A549 (cell line): ENCODE results near the gene ST3GAL5. TPM values are rescaled to one million over a fixed set of nuclear protein-coding genes. Genes with fewer than 3 reads are reported as not detected.
A peak's percentile ranks its signal among the peaks of the same experiment; 100 is the strongest.

Experiments used
- ATAC-seq, 2 experiments: fragments of 200-7000 bp in 1 of 2; fragments of >200 bp in 1 of 2; cut with Nextera tagmentation in 1 of 2; cut with Tn5 transposase in 1 of 2; 3 replicates each; pipeline versions ENCODE4 v1.8.0 to v1.9.1; 2018 to 2020; ENCODE audit warnings: mild to moderate bottlenecking in 1 of 2, moderate library complexity in 1 of 2
- CTCF ChIA-PET: fragments of 300-600 bp; sonication (Branson Sonifier 250); formaldehyde crosslinking; extraction: SDS; loops from one replicate; lab custom pipeline; 2021; ENCODE audit warnings: antibody characterized with exemption, inconsistent platforms; lab: Yijun Ruan, JAX
- POLR2A ChIA-PET: fragments of 350-600 bp; formaldehyde crosslinking; extraction: SDS; loops from one replicate; lab custom pipeline; 2021; ENCODE audit warnings: antibody characterized with exemption, inconsistent platforms; lab: Yijun Ruan, JAX
- DNase-seq, 2 experiments: peaks; one replicate each; pipeline versions ENCODE4 v3.0.0 to v3.0.0-alpha.2; 2011 to 2016; ENCODE audit warnings: low read depth in 1 of 2, low spot score in 1 of 2
- FAIRE-seq: peaks from 2 replicates; lab custom pipeline; 2011; peaks lifted over from hg19 to GRCh38; lab: Jason Lieb, UNC
- H3K27ac ChIP-seq, 2 experiments: fragments of >200 bp; sonication (Bioruptor Twin); formaldehyde crosslinking; 3 replicates each; pipeline ENCODE4 v1.5.1; 2016 to 2017
- H3K4me1 ChIP-seq: fragments of >200 bp; sonication (Bioruptor Twin); formaldehyde crosslinking; 3 replicates; pipeline ENCODE4 v1.6.1; 2016
- H3K4me2 ChIP-seq: fragments of >200 bp; sonication (Bioruptor Twin); formaldehyde crosslinking; 3 replicates; pipeline ENCODE4 v1.6.1; 2016
- H3K4me3 ChIP-seq: fragments of >200 bp; sonication (Bioruptor Twin); formaldehyde crosslinking; 3 replicates; pipeline ENCODE4 v1.5.1; 2016
- H3K9me3 ChIP-seq: fragments of >200 bp; sonication (Bioruptor Twin); formaldehyde crosslinking; 3 replicates; pipeline ENCODE4 v1.6.1; 2016
- CBX8 ChIP-seq: fragments of 200-600 bp; sonication (generic); IDR thresholded peaks from 2 replicates; pipeline ENCODE4 v1.6.1; 2016
- CEBPB ChIP-seq, 2 experiments: fragments of >200 bp in 1 of 2; sonication (Bioruptor Twin) in 1 of 2; formaldehyde crosslinking in 1 of 2; IDR thresholded peaks; 2 replicates each; pipeline ENCODE4 v1.6.1; 2012 to 2016
- CHD2 ChIP-seq: fragments of 150-350 bp; IDR thresholded peaks from 2 replicates; pipeline ENCODE4 v1.6.1; 2014; ENCODE audit warnings: low read length; ENCODE audit not compliant: partially characterized antibody
- EP300 ChIP-seq, 2 experiments: fragments of >200 bp; sonication (Bioruptor Twin); formaldehyde crosslinking; IDR thresholded peaks; 2 replicates in 1 of 2; 3 replicates in 1 of 2; pipeline ENCODE4 v1.6.1; 2016 to 2017
- ESRRA ChIP-seq: fragments of 150-350 bp; IDR thresholded peaks from 2 replicates; pipeline ENCODE4 v1.6.1; 2014; ENCODE audit warnings: mild to moderate bottlenecking, low read length, borderline replicate concordance
- HOXB13 ChIP-seq: fragments of 250-450 bp; sonication (Bioruptor Pico); IDR thresholded peaks from 2 replicates; pipeline ENCODE4 v1.5.0; 2020; ENCODE audit warnings: low read depth, mild to moderate bottlenecking, moderate library complexity
- POLR2AphosphoS2 ChIP-seq: conservative IDR thresholded peaks from 2 replicates; pipeline ENCODE4 v1.6.1; 2012; ENCODE audit warnings: low read length, improper control_type of control experiment, inconsistent platforms
- RFX5 ChIP-seq: fragments of 450-650 bp; IDR thresholded peaks from 2 replicates; pipeline ENCODE4 v1.7.1; 2014; ENCODE audit warnings: antibody characterized with exemption, mild to moderate bottlenecking, moderate library complexity
- TFCP2L1 ChIP-seq: fragments of 250-450 bp; sonication (Bioruptor Pico); IDR thresholded peaks from 2 replicates; pipeline ENCODE4 v1.5.0; 2021; ENCODE audit warnings: mild to moderate bottlenecking
- ZSCAN20 ChIP-seq: fragments of 250-450 bp; sonication (Bioruptor Pico); IDR thresholded peaks from 2 replicates; pipeline ENCODE4 v1.8.0; 2022; ENCODE audit warnings: mild to moderate bottlenecking, moderate library complexity
- WGBS: methylation state at CpG from one replicate; pipeline ENCODE4 v1.1.6; 2017; ENCODE audit errors: missing lambda C conversion rate; 5-methylcytosine and 5-hydroxymethylcytosine counted together
- polyA plus RNA-seq, 4 experiments: library from polyadenylated mRNA; depleted of rRNA in 3 of 4; stranded (reverse); fragments of >200 nt; fragmentation: RNase III in 1 of 4; extraction: RNeasy Plus Mini Kit Qiagen cat#74134 plus additional on column Dnase treatment in 1 of 4; gene quantifications; 2 replicates in 3 of 4; 3 replicates in 1 of 4; pipeline ENCODE4 v1.2.3, GENCODE V29; 2011 to 2017
- TF ChIP-seq, protein P1 (sequence below): IDR thresholded peaks from 2 replicates; pipeline ENCODE4 v1.6.1; 2012
- TF ChIP-seq, protein P2 (sequence below): fragments of 200-600 bp; sonication (generic); IDR thresholded peaks from 2 replicates; pipeline ENCODE4 v1.6.1; 2016; ENCODE audit warnings: antibody characterized with exemption, mild to moderate bottlenecking, moderate library complexity
- TF ChIP-seq, protein P3 (sequence below): fragments of >200 bp; sonication (Bioruptor Twin); formaldehyde crosslinking; IDR thresholded peaks from 3 replicates; pipeline ENCODE4 v1.6.1; 2016

The ST3GAL5 gene
- polyA plus RNA-seq, 2 of the 4 experiments (the other 2 are of a cell fraction), result 36.9 to 119 TPM

DNA sequence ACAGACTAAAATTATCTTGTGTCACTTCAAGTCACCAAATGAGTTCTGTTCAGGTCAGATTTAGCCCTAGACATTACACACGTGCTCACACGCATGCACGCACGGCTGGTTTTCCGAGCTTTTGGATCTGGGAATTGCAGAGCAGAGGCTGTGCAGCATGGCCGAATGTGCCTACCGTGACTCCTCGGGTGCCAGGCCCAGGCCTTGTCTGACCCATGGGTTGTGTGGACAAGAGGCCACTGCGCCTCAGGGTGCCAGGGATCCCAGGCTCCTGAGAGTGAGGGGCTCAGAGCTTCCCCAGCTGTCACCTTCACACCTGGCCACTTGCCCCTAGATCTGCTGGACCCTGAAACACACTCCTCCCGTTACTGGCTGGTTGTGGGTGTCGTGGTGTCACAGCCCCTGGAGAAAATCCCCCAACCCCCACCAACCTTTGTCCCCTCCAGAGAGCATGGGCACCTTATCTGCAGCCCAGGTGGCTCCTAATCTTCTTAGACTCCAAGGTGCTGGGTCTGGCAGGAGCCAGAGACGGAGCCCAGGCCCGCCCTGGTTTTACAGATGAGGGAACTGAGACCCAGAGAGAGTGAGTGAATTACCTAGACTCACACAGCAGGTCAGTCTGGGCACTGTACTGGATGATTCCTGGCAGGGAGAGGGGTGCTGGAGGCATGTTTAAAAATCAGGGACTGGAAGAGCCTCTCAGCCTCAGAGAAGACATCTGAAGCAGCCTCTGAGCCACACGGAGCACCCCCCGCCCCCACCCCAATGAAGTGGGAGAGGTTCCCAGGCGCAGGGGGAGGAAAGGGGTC lies 78.2 kb downstream of the ST3GAL5 start:
- H3K9me3 ChIP-seq, result no peaks in the 10 kb centered on the region
- DNase-seq (no peak), ATAC-seq (no peak), FAIRE-seq (no peak)
- POLR2A ChIA-PET, result no interaction called here
- WGBS, result 87% methylated on average over 16 of the region's 16 CpGs
- H3K4me3 ChIP-seq, result no peak overlapping the region
- H3K4me2 ChIP-seq, result no peak overlapping the region
- H3K27ac ChIP-seq, result peak overlapping the region; percentile 30 to 71; a peak in 4 of 6 replicates
- no peak for TF ChIP-seq CEBPB (IDR thresholded peaks at IDR 0.05)
- no peak for TF ChIP-seq EP300 (IDR thresholded peaks at IDR 0.05)
- no peak for TF ChIP-seq CHD2
- TF ChIP-seq, protein P1, sequence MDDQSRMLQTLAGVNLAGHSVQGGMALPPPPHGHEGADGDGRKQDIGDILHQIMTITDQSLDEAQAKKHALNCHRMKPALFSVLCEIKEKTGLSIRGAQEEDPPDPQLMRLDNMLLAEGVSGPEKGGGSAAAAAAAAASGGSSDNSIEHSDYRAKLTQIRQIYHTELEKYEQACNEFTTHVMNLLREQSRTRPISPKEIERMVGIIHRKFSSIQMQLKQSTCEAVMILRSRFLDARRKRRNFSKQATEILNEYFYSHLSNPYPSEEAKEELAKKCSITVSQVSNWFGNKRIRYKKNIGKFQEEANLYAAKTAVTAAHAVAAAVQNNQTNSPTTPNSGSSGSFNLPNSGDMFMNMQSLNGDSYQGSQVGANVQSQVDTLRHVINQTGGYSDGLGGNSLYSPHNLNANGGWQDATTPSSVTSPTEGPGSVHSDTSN, result no peak
- TF ChIP-seq, protein P2, sequence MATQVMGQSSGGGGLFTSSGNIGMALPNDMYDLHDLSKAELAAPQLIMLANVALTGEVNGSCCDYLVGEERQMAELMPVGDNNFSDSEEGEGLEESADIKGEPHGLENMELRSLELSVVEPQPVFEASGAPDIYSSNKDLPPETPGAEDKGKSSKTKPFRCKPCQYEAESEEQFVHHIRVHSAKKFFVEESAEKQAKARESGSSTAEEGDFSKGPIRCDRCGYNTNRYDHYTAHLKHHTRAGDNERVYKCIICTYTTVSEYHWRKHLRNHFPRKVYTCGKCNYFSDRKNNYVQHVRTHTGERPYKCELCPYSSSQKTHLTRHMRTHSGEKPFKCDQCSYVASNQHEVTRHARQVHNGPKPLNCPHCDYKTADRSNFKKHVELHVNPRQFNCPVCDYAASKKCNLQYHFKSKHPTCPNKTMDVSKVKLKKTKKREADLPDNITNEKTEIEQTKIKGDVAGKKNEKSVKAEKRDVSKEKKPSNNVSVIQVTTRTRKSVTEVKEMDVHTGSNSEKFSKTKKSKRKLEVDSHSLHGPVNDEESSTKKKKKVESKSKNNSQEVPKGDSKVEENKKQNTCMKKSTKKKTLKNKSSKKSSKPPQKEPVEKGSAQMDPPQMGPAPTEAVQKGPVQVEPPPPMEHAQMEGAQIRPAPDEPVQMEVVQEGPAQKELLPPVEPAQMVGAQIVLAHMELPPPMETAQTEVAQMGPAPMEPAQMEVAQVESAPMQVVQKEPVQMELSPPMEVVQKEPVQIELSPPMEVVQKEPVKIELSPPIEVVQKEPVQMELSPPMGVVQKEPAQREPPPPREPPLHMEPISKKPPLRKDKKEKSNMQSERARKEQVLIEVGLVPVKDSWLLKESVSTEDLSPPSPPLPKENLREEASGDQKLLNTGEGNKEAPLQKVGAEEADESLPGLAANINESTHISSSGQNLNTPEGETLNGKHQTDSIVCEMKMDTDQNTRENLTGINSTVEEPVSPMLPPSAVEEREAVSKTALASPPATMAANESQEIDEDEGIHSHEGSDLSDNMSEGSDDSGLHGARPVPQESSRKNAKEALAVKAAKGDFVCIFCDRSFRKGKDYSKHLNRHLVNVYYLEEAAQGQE, result no peak
- no peak for TF ChIP-seq TFCP2L1 (CRISPR knock-in tag)
- no peak for TF ChIP-seq POLR2AphosphoS2
- no peak for TF ChIP-seq CBX8
- TF ChIP-seq ZSCAN20 (CRISPR knock-in tag), result no peak
- TF ChIP-seq ESRRA, result no peak
- TF ChIP-seq RFX5, result no peak
- peaks cover 41% of the 10 kb centered on the region for H3K4me1 ChIP-seq
- CTCF ChIA-PET, result interaction anchor here (6.0 to 35.1 kb wide), 6 partner anchors 15 to 174 kb away, joined by 60 to 1675 read pairs (median 150); partner anchors contain the start of gene ATOH8

DNA sequence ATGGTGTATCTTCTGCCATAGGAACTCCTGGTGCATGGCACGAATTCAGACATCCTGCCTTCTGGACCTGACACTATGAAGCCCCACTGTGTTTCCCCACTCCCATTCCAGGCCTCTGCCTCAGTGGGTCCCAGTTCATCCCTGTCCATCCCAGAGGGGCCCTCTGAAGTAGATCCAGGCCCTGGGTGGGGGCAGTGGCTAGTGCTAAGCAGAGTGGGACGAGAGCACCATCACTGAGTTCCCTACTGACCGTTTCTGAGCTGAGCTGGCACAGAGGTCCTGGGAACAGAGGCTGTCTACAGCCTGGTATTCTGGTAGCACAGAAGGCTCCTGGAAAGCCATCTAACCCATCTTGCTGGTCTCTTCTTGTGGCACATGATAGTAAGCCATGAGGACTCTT lies 81.0 kb downstream of the ST3GAL5 start:
- ChIA-PET CTCF (interaction anchor here (0.6 to 35.1 kb wide), 5 partner anchors 19 to 273 kb away, joined by 3 to 1675 read pairs (median 4); partner anchors contain the start of gene ATOH8), POLR2A (no interaction called here)
- FAIRE-seq, result no peak

More for the DNA sequence above, 81.0 kb downstream of the ST3GAL5 start:
- WGBS, result 81% methylated on average over 3 of the region's 3 CpGs
- TF ChIP-seq ZSCAN20 (CRISPR knock-in tag), result no peak
- TF ChIP-seq, protein P3, sequence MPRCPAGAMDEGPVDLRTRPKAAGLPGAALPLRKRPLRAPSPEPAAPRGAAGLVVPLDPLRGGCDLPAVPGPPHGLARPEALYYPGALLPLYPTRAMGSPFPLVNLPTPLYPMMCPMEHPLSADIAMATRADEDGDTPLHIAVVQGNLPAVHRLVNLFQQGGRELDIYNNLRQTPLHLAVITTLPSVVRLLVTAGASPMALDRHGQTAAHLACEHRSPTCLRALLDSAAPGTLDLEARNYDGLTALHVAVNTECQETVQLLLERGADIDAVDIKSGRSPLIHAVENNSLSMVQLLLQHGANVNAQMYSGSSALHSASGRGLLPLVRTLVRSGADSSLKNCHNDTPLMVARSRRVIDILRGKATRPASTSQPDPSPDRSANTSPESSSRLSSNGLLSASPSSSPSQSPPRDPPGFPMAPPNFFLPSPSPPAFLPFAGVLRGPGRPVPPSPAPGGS, result no peak
- TF ChIP-seq HOXB13, result no peak
- TF ChIP-seq ESRRA, result no peak
- DNase-seq (no peak), ATAC-seq (no peak)
- H3K4me3 ChIP-seq, result no peak overlapping the region
- peaks cover 37% of the 10 kb centered on the region for H3K4me1 ChIP-seq
- H3K27ac ChIP-seq, result peak overlapping the region; percentile 70 to 75; a peak in 5 of 6 replicates
- H3K4me2 ChIP-seq, result no peak overlapping the region
- no peaks in the 10 kb centered on the region for H3K9me3 ChIP-seq
